ENCODE measurements around the gene PPP1R12B.
"Not testable (repeated sequence)": the region's sequence is repeated elsewhere in the genome, so short reads cannot be mapped to it uniquely, and the experiment has no call there.

Gene PPP1R12B

GRCh38 chr1:202401771-202402170 is 53.3 kb downstream of the PPP1R12B start:
- DNase-seq (ENCODE audit: low read depth), result not testable (repeated sequence)

DNA sequence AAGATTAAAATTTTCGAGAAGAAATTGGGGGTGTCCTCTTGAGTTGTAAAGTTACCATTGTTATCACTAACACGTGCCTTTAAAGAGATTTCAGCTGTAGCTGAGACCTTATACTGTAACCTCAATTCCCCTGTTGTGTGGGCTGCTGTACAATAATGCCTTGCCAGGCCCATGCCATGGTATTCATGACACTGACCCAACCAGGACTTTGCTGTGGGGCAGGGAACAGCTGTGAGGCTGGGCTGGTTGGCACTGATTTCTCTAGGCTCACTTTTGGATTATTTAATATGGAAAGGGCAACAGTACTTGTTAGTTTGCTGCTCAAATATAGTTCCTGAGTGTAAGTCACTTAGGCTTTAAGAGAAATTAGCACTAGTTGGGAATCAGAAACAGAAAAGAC is 54.9 kb downstream of the PPP1R12B start:
- not testable (repeated sequence) for DNase-seq (ENCODE audit: low read depth)

- DNase-seq (ENCODE audit: low read depth), result no peak
These were observed 57.4 kb downstream of the PPP1R12B start for GRCh38 chr1:202405928-202406327.

- not testable (repeated sequence) for DNase-seq (ENCODE audit: low read depth)
These were observed 58.4 kb downstream of the PPP1R12B start for GRCh38 chr1:202406896-202407295.

GRCh38 chr1:202407378-202407777 is 58.9 kb downstream of the PPP1R12B start:
- not testable (repeated sequence) for DNase-seq (ENCODE audit: low read depth)

DNA sequence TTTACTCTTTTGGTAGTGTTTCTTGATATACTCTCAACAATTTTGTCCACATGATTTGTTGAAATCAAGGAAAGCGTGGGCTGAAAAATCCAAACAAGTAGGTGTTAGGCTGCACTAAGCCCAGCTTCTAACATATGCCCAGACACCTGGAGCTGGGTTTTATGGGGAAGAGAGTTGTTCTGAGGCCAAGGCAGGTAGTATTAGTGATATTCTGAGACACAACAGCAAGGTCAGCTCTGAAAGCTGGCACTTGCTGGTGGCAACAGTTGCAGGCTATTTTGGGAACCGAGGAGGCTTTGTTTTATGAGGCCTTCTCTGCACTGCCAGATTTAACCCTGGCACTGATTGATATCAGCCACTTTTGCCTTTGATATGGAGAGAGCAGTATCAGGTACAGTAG is 61.8 kb downstream of the PPP1R12B start:
- DNase-seq (ENCODE audit: low read depth), result not testable (repeated sequence)

DNA sequence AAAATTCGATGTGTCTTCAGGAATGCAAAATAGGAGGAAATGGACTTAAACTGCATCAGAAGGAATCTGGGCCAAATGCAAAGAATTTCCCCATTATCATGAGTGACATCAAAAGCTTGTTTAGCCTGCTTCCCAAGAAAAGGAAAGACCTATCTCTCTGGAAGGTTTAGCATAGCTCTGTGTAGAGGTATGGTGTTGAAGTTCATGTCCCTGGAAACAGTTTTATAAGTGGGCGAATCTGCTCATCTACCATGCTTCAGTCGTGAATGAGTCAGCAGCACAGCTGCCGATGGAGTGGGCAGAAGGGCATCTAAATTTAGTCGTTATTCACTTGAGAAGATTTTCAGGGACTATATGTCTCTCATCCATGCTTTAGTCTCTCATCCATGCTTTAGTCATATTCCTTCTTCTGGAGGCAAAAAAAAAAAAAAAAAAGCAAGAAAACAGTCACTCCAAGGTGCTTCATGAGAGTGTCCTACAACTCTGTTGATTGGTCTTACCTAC is 62.4 kb downstream of the PPP1R12B start:
- not testable (repeated sequence) for DNase-seq (ENCODE audit: low read depth)

GRCh38 chr1:202411422-202411821 is 62.9 kb downstream of the PPP1R12B start:
- no peak for DNase-seq (ENCODE audit: low read depth)

GRCh38 chr1:202412421-202412820 is 63.9 kb downstream of the PPP1R12B start:
- not testable (repeated sequence) for DNase-seq (ENCODE audit: low read depth)

GRCh38 chr1:202416641-202417040 is 68.1 kb downstream of the PPP1R12B start:
- no peak for DNase-seq (ENCODE audit: low read depth)

DNA sequence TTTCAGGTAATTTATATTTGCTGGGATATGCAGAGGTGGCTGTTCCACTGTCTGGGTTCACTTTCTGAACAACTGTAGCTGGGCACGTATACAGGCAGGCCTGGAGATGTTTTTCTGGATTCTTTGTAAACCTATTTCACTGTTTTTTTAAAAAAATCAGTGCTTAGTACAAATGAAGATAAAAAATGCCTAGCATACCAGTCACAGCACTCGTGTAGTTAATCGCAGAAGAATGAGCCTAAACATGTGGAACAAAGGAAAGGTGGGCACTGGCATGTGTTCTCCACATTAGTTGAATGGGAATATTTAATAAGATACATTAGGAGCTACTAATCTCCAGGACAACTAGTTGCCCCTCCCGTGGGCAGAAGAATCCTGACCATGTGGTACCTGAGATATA is 68.6 kb downstream of the PPP1R12B start:
- not testable (repeated sequence) for DNase-seq (ENCODE audit: low read depth)

DNA sequence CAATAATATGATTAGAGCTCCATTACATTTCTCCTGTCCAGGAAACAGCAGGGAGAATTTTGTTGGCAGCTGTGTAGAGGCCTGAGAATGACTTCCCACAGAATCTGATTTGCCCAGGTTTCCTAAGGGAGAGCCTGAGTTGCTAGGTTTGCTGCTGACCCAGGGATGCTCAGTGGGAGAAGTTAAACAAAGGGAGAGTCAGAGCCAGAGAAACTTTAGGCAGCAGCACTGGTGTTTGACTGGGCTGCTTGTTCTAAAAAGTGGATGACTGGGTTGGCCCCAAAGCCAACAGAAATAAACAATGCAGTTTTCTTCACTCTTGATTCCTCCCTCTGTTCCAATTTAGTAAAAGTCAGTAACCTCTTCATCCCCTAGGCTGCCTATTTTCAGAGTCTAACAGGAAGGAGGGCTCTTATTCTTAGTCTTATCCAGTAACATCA is 69.3 kb downstream of the PPP1R12B start:
- DNase-seq (ENCODE audit: low read depth), result not testable (repeated sequence)

- DNase-seq (ENCODE audit: low read depth), result not testable (repeated sequence)
These were observed 71.2 kb downstream of the PPP1R12B start for GRCh38 chr1:202419731-202420130.

DNA sequence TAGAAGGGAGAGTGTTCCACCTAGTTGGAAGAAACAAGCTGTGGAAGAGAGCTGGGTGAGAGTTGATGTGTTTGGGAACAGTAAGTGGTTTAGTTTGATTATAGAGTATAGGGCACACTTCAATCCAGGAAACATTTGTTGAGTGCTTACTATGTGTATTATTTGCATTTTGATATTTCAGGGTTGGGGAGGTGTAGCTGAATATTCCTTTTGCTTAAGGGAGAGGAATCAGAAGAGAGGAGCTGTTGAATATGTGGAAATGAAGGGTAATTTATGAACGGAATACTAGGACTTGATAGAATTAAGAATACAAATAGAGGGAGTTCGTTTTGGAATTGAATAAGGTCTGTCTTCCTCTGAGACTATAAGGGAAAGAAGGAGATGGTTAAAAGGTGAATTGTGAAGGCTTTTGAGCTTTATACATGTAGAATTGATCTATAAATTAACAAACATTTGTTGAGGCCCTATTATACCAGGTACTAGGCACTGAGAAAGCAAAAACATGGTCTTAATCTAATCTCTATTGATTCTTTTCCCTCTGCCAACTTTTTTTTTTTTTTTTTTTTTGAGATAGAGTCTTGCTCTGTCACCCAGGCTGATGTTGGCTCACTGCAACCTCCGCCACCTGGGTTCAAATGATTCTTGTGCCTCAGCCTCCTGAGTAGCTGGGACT is 72.1 kb downstream of the PPP1R12B start:
- not testable (repeated sequence) for DNase-seq (ENCODE audit: low read depth)

GRCh38 chr1:202422709-202423108 is 74.2 kb downstream of the PPP1R12B start:
- not testable (repeated sequence) for DNase-seq (ENCODE audit: low read depth)

DNA sequence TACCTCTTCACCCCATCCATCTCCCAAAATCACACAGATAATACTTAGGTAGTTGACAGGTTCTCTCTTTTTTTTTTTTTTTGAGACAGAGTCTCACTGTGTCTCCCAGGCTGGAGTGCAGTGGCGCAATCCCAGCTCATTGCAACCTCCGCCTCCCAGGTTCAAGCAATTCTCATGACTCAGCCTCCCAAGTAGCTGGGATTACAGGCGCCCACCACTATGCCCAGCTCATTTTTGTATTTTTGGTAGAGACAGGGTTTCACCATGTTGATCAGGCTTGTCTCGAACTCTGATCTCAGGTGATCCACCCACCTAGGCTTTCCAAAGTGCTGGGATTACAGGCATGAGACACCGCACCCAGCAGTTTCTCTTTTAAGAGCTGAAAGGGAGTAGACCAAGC is 75.8 kb downstream of the PPP1R12B start:
- not testable (repeated sequence) for DNase-seq (ENCODE audit: low read depth)

GRCh38 chr1:202430111-202430510 is 81.6 kb downstream of the PPP1R12B start:
- not testable (repeated sequence) for DNase-seq (ENCODE audit: low read depth)

DNA sequence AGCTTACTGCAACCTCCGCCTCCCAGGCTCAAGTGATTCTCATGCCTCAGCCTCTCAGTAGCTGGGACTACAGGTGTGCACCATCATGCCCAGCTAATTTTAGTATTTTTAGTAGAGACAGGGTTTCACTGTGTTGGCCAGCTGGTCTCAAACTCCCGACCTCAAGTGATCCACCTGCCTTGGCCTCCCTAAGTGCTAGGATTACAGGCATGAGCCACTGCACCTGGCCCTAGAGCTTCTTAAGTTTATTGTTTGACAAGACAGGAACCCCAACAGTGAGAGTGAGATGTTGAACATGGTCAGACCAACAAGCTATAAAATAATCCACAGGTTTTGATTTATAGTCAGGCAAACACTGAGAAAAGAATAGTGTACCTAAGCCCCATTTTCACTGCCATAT is 83.8 kb downstream of the PPP1R12B start:
- not testable (repeated sequence) for DNase-seq (ENCODE audit: low read depth)

- DNase-seq (ENCODE audit: low read depth), result no peak
These were observed 84.9 kb downstream of the PPP1R12B start for GRCh38 chr1:202433155-202434043.

DNA sequence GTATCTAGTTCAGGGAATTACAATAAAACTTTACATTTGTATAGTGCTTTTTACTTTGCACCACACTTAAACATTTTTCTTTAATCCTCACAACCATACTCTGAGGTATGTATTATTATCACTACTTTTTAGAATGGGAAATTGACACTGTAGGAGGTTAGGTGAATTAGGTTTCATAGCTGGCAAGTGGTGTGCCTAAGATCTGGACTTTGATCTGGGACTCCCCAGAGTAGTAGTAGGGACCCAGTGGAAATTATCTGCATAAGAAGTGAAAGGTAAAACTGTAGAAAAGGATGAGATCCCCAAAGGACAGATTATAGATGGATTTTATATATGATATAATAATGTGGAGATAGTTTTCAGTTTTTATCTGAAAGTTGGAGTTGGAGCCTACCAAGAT is 85.6 kb downstream of the PPP1R12B start:
- no peak for DNase-seq (ENCODE audit: low read depth)

GRCh38 chr1:202438393-202439174 is 90.1 kb downstream of the PPP1R12B start:
- DNase-seq (ENCODE audit: low read depth), result no peak

- DNase-seq (ENCODE audit: low read depth), result no peak
These were observed 90.8 kb downstream of the PPP1R12B start for GRCh38 chr1:202439308-202439707.
